Midbrain (tissue), 1 donor: Measurements from ENCODE around the gene RIMS4.

Experiments used
- DNase-seq: peaks from one replicate; lab custom pipeline; 2025; lab: John Stamatoyannopoulos, UW

The RIMS4 gene

GRCh38 chr20:44720997-44721784, 89.2 kb downstream of the RIMS4 start:
- no peak for DNase-seq

- peak; percentile 11 for DNase-seq
Observed at GRCh38 chr20:44720621-44720996, 89.7 kb downstream of the RIMS4 start.

- DNase-seq, result no peak
Observed at GRCh38 chr20:44719841-44720240, 90.5 kb downstream of the RIMS4 start.

- DNase-seq, result no peak
Observed at GRCh38 chr20:44717986-44718385, 92.4 kb downstream of the RIMS4 start.

GRCh38 chr20:44716309-44717106, 93.8 kb downstream of the RIMS4 start:
- DNase-seq, result no peak

DNA sequence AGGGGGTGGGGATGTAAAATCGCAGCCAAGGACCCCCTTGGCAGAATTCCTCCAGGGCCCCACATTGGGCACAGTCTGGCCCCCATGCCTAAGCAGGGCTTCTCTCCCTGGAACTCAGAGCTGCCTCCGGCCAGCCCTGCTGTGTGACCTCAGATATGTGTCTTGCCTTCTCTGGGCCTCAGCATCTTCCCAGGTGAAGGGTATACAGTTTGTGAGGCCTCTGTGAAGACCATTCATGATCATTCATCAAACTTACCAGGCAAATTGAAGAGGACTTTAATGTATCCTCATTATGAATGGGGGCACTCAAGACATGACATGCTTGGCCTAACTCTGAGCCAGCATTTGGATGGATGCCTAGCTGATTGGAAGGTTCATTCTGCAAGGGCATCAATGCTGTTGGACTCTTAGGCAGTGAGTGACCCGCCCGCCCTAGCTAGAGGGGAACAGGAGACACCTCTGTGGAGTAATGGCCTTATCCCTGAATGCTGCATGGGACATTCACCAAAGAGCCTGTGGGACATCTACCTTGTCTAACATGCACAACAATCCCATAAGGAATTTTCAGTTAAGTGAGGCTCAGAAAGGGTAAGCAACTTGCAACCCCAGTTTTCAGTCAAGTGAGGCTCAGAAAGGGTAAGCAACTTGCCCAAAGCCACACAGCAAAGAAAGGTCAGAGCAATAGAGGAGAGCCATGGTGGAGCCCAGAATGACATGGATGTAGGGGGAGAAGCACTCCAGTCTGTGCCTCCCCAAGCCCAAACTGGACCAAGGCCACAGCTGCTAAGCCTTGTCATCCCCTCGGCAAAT, 94.6 kb downstream of the RIMS4 start:
- no peak for DNase-seq

GRCh38 chr20:44714701-44715498, 95.4 kb downstream of the RIMS4 start, which contains the start of gene CCN5:
CCN5 (plus strand) TSS chr20:44715369; CDS start chr20:44715391, 22 bp downstream.
- peak; percentile 65 for DNase-seq

- DNase-seq, result no peak
Observed at GRCh38 chr20:44714102-44714700, 96.1 kb downstream of the RIMS4 start.

DNA sequence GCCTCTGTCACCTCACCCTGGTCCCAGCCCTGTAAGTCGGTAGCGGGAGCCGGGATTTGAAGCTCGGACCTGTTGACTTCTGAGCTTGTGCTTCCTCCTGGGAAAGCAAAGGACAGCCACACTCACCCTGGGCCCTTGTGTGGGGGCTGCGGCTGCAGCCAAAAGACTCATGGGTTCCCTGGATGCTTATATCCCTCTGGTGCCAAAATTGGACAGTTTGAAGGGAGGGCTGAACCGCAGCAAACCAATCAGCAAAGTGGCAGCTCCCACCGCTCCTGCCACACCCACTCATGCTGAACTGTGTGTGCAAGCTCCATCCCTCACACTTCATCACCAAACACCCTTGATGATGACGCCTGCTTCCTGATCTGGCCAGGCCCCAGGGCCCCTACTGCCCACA, 99.1 kb downstream of the RIMS4 start:
- no peak for DNase-seq

DNA sequence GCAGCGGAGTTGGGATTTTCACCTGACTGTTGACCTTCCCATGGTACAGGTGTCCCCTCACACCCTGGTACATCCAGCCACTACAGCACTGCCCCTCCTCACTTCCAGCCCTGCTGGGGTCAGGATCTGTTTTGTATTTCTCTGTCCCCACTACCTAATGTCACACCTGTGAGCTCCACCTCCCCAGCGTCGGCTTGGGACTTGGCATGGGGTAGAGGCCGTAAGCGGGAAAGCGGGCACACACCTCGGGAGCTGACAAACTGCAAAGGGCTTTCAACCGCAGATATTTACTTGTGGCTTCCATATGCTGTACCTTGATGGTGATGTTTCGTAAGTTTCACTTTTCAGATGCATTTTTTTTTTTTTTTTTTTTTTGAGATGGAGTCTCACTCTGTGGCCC, 100.5 kb downstream of the RIMS4 start:
- no peak for DNase-seq

GRCh38 chr20:44709380-44709779, 101.0 kb downstream of the RIMS4 start:
- DNase-seq, result no peak

DNA sequence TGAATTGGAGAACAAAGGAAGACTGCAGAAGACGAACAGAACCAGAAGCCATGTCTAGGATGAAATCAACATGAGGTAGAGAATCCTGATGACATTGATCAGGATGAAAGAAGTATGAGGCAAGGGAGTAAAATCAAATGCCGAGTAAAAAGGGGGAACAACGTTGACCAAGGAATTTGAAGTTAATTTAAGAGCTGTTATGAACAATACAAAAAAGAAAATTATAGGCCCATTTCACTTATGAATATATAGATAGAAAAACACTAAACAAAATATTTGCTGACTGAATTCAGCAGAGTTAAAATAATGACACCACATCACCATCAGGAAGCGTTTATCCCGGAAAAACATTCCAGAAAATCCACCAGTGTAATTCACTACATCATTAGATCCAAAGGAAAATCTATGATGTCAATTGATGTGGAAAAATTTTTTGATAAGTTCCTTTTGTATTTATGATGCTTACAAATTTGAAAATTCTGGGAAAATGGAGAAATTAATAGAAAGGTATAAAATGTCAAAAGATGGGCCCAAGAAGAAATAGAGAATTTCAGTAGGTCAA, 103.2 kb downstream of the RIMS4 start:
- no peak for DNase-seq

- DNase-seq, result no peak
Observed at GRCh38 chr20:44706301-44707017, 103.9 kb downstream of the RIMS4 start.

DNA sequence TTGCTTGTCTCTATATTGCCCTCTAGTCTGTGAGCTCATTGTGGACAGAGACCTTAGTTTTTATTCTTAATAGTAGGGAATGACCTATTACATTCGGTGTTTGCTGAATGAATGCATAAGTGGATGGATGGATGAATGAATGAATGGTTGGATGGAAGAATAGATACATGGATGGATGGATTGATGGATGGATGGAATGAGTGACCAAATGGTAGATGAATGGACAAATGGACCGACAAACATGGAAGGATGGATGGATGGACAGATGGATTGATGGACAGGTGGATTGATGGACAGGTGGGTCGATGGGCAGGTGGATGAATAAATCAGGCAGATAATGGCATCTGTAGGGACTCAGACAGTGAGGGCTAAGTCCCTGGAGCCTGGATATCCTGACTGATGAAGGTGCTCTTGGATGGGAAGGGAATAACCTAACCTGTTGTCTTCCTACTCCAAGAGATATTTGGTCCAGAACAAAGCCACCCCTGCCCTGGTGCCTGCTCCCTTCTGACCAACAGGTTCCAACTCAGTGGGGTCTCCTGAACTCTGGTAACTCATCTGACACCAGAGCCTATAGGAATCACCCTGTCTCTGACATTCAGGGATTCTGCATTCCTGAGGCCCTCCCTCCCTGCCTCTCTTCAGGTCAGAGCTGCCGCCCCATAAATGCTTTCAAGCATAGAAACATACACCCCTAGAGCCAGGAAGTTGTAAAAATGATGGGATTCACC, 104.8 kb downstream of the RIMS4 start:
- no peak for DNase-seq

- DNase-seq, result no peak
Observed at GRCh38 chr20:44704551-44704971, 105.8 kb downstream of the RIMS4 start.

DNA sequence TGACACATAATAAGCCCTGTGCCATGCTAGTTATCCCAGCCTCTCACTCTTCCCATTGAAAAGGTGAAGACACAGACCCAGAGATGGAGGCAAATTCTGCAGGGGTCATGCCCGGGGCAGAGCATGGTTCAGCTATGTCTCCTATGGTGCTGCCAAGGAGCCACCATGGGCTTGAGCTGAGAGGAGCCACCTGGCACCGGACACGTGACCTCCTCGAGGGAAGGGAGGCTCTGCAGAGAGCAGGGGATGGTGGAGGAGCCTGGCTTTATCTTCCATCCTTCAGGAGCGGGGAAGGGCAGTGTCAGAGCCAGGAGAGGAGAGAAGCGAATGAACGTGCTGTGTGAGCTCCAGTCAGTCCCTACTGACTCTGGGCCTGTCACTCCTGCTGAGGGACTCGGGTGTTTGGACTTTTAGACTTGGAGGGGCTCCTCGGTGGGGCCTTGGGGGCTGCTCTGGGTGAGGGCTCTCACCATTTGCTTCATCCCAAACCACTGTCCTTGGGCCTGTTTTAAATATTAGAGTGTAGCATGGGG, 106.3 kb downstream of the RIMS4 start:
- no peak for DNase-seq

DNA sequence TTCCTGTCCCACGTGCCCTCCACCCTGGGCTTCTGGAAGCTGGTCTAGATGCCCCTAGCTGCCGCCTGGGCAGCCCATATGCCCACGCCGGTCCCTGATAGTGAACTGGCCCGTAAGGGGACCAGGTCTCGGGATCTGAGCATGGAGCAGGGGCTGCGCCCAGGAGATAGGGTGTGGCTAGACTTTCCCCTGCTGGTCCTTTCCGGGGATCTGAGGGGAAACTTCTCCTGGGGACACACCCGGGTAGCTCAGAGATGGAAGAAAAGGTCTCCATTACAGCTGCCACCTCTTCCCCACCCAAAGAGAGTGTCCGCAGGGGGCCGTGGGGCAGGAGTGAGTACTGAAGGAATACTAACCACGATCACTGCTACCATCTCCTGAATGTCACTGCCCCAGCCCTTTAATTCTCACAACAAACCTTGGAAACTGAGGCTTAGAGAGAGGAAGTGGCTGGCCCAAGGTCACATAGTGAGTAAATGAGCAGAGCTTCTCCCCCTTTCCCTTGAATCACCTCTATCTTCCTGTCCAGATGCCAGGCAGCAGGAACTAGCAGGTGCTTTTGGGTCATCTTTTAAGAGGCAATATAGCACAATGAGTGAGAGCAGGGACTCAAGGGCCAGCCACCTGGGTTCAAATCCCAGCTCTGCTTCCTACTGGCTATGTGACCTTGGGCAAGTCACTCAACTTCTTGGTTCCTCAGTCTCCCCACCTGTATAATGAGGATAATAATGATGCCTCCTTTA, 107.0 kb downstream of the RIMS4 start:
- no peak for DNase-seq

GRCh38 chr20:44702776-44703175, 107.6 kb downstream of the RIMS4 start:
- DNase-seq, result peak; percentile 92
